ENCODE data around the gene SEC61A2. TPM values are rescaled to one million over a fixed set of nuclear protein-coding genes. Genes with fewer than 3 reads are reported as not detected.

Gene SEC61A2
- total RNA-seq, 1 donor from 2014 or later: 9.1 TPM

DNA sequence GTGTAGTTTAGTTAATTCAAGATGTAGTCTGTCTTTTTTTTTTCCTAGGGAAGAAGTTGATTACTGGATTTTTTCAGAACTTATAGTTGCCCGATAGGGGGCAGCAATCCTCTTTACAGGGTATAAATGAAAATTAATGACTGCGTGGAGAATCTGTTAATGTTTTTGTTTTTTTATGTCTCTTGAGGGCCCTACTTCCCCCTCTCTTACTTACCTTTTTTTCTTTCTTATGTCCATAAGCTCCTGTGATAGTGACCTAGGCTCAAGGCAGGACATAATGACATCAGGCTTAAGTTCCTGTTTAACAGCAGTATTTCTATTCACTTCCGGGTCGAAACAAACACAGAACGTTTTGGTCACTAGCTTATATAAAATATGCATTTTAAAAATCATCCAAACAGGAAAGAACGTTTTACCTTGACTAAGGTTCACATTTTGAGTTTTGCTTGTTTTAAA is 85.3 kb downstream of the SEC61A2 start:
- Histone ChIP-seq H3K4me1 (peaks cover 16% of the 10 kb centered on the region), H3K36me3 (peaks cover 0 to 44% of the 10 kb centered on the region in 2 donors), H3K4me3 (no peak overlapping the region), H3K27me3 (no peaks in the 10 kb centered on the region), H3K9me3 (no peaks in the 10 kb centered on the region), H3K27ac (peak overlapping the region; percentile 36)
- TF ChIP-seq, protein P1, sequence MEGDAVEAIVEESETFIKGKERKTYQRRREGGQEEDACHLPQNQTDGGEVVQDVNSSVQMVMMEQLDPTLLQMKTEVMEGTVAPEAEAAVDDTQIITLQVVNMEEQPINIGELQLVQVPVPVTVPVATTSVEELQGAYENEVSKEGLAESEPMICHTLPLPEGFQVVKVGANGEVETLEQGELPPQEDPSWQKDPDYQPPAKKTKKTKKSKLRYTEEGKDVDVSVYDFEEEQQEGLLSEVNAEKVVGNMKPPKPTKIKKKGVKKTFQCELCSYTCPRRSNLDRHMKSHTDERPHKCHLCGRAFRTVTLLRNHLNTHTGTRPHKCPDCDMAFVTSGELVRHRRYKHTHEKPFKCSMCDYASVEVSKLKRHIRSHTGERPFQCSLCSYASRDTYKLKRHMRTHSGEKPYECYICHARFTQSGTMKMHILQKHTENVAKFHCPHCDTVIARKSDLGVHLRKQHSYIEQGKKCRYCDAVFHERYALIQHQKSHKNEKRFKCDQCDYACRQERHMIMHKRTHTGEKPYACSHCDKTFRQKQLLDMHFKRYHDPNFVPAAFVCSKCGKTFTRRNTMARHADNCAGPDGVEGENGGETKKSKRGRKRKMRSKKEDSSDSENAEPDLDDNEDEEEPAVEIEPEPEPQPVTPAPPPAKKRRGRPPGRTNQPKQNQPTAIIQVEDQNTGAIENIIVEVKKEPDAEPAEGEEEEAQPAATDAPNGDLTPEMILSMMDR (IDR thresholded peaks at IDR 0.05): peak in 1 of 3 experiments; percentile 55
- TF ChIP-seq POLR2A (IDR thresholded peaks at IDR 0.05) (no peak), POLR2AphosphoS5 (IDR thresholded peaks at IDR 0.05; ENCODE audit: insufficient read depth in 1 of 2, low read depth in 1 of 2) (peak in 1 of 2 donors; percentile 63)
- intact Hi-C loops (cut with DNase I): no loop called here
- no peak for DNase-seq (ENCODE audit: extremely low spot score in 2 of 2)

MicroRNAs within 50 kb of the gene (microRNA counts, 767-probe panel; counts per million panel counts)
- 1,296 to 3,572 counts per million in 2 donors for microRNA hsa-miR-548ak

Small RNAs within 50 kb of the gene (microRNA-seq; reads per million reads assigned to microRNA genes)
- gene MIR548AK (ENCODE audit: borderline number of aligned reads, borderline replicate concordance): not detected

Small RNAs within 50 kb of the gene (small RNA-seq; reads per million reads assigned to genes)
- gene MIR548AK: not detected
- gene RNU6-88P: not detected

Other genes starting within 250 kb of the SEC61A2 start
- gene UPF2, start 86.9 kb upstream of the SEC61A2 start, total RNA-seq: 21.6 TPM
- 13.3 TPM for gene DHTKD1, start 60.7 kb upstream of the SEC61A2 start, total RNA-seq
- gene NUDT5, start 66.2 kb downstream of the SEC61A2 start, total RNA-seq: 30.7 TPM
- gene CDC123, start 66.5 kb downstream of the SEC61A2 start, total RNA-seq: 30.4 TPM
- 12.8 TPM for gene CAMK1D, start 219.9 kb downstream of the SEC61A2 start, total RNA-seq